ENCODE data around the gene DGCR2.

The DGCR2 gene

DNA sequence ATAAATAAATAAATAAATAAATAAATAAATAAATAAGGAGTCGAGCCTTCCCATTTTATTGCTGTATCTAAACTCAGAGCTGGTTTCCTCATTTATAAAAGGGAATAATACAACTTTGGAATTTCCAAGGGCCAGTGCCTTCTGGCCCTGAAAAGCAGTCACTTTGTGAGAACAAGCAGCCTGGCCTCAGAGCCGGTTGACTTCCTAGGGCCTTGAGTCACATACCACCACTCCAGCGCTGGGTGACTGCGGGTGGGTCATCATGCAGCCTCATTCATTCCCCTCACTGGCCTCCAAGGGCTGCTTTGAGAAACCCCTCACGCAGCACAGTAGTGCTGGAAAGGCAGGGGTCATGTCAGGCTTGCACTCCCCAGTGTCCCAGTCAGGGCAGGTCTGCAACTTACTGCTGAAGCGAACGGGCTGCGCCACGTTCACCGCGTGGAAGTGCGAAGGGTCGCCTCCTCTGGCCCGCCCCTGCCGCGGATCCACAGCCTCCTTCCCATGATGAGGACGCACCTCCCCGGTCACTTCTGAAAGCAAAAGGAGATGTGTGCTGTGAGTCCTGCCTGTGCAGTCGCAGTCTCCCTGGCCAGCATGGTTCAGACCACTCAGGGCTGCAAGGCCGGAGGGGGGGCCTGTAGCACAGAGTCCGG lies 54.4 kb downstream of the DGCR2 start:
- Histone ChIP-seq H3K9me3 (ENCODE audit: control insufficient read depth in 2 of 2, low read length in 2 of 2) (no peaks in the 10 kb centered on the region), H3K4me3 (ENCODE audit: low read length in 2 of 2) (no peak overlapping the region), H3K4me1 (ENCODE audit: control insufficient read depth in 2 of 2, insufficient read depth in 2 of 2, low read length in 2 of 2) (no peaks in the 10 kb centered on the region), H3K9ac (ENCODE audit: low read depth in 1 of 2, low read length in 2 of 2) (no peak overlapping the region), H3K36me3 (ENCODE audit: control insufficient read depth in 2 of 2, insufficient read depth in 2 of 2, low read length in 2 of 2) (peaks cover 51 to 71% of the 10 kb centered on the region in 2 donors), H3K27ac (ENCODE audit: low read depth in 2 of 2, low read length in 2 of 2) (no peak overlapping the region), H3K27me3 (ENCODE audit: control insufficient read depth in 2 of 2, insufficient read depth in 2 of 2, low read length in 2 of 2) (no peaks in the 10 kb centered on the region)

DNA sequence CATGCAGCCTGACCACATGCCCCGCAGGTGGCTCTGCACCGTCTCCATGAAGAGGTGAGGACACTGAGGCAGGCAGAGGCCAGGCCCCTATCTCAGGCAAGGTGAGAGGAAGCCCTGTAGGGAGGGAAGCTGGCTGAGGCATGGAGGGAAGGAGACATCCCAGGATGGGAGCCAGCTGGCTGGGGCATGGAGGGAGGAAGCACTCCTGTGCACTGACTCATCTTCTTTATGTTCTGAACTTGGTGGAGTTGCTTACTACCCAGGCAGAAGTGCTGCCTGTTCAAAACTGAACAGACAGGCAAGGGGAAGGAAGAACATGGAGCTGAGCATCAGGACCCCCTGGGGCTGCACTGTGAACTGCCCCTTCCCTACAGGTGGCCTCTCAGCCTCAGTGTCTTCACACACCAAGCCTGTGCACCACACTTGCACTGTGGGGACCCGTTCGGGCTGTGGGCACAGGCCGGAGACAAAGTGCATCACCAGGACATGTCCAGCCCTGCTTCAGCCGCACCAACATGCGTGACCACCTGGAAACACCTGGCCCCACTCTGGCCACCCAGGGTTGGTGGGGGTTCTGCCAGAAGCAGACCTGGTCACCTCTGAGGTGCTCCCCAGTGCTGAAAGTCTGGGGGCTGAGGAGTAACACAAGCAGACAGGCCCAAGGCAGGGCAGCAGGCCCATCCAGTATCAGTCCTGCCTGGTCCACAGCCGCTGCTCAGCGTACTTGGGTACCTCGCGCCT lies 55.5 kb downstream of the DGCR2 start:
- H3K36me3 ChIP-seq (ENCODE audit: control insufficient read depth in 2 of 2, insufficient read depth in 2 of 2, low read length in 2 of 2): peaks cover 57 to 82% of the 10 kb centered on the region in 2 donors
- no peak overlapping the region for H3K9ac ChIP-seq (ENCODE audit: low read depth in 1 of 2, low read length in 2 of 2)
- no peak overlapping the region for H3K4me3 ChIP-seq (ENCODE audit: low read length in 2 of 2)
- no peaks in the 10 kb centered on the region for H3K27me3 ChIP-seq (ENCODE audit: control insufficient read depth in 2 of 2, insufficient read depth in 2 of 2, low read length in 2 of 2)
- no peak overlapping the region for H3K27ac ChIP-seq (ENCODE audit: low read depth in 2 of 2, low read length in 2 of 2)
- H3K4me1 ChIP-seq (ENCODE audit: control insufficient read depth in 2 of 2, insufficient read depth in 2 of 2, low read length in 2 of 2): no peaks in the 10 kb centered on the region
- no peaks in the 10 kb centered on the region for H3K9me3 ChIP-seq (ENCODE audit: control insufficient read depth in 2 of 2, low read length in 2 of 2)

DNA sequence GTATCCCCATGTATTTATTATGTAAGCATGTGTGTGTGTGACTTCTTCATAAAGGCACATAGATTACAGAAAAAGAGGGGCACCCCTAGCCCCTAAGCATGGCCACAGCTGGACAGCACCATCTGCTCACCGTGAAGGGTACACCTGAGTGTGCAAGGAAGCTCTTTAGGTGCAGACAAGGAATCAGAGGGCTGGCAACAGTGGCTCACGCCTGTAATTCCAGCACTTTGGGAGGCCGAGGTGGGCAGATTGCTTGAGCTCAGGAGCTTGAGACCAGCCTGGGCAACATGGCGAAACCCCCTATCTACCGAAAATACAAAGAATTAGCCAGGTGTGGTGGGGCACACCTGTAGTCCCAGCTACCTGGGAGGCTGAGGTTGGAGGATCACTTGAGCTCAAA lies 56.3 kb downstream of the DGCR2 start:
- Histone ChIP-seq H3K9me3 (ENCODE audit: control insufficient read depth in 2 of 2, low read length in 2 of 2) (no peaks in the 10 kb centered on the region), H3K36me3 (ENCODE audit: control insufficient read depth in 2 of 2, insufficient read depth in 2 of 2, low read length in 2 of 2) (peaks cover 59 to 85% of the 10 kb centered on the region in 2 donors)

DNA sequence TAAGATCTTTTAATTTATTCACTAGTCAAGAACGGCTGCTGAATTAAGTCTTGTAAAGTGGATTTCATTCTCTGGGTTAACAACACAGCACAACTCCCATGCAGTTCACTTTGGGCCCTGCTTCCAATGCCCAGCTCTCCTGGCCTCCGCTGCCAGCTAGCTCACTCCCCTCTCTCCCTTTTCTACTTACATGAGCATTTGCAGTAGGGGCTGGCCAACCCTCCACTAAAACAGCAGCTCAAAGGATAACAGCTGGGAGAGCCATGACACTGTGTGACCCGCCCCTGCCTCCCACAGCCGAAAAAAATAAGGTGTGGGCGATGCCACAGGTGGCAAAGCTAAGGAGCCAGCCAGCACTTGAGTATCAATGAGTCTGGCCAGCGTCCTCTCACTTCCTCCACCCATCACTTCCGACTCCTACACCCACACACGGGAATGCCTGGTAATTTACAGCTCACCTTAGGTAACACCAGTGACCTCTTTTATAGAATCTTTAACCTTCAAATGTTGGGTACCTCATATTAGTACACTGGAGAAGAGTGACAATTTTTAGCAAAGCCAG lies 56.8 kb downstream of the DGCR2 start:
- H3K9me3 ChIP-seq (ENCODE audit: control insufficient read depth in 2 of 2, low read length in 2 of 2): no peaks in the 10 kb centered on the region
- no peak overlapping the region for H3K27ac ChIP-seq (ENCODE audit: low read depth in 2 of 2, low read length in 2 of 2)
- H3K9ac ChIP-seq (ENCODE audit: low read depth in 1 of 2, low read length in 2 of 2): no peak overlapping the region
- no peaks in the 10 kb centered on the region for H3K27me3 ChIP-seq (ENCODE audit: control insufficient read depth in 2 of 2, insufficient read depth in 2 of 2, low read length in 2 of 2)
- H3K36me3 ChIP-seq (ENCODE audit: control insufficient read depth in 2 of 2, insufficient read depth in 2 of 2, low read length in 2 of 2): peaks cover 63 to 88% of the 10 kb centered on the region in 2 donors
- no peaks in the 10 kb centered on the region for H3K4me1 ChIP-seq (ENCODE audit: control insufficient read depth in 2 of 2, insufficient read depth in 2 of 2, low read length in 2 of 2)
- H3K4me3 ChIP-seq (ENCODE audit: low read length in 2 of 2): no peak overlapping the region

More for the DNA sequence above, 56.3 kb downstream of the DGCR2 start:
- Histone ChIP-seq H3K4me3 (ENCODE audit: low read length in 2 of 2) (no peak overlapping the region), H3K27me3 (ENCODE audit: control insufficient read depth in 2 of 2, insufficient read depth in 2 of 2, low read length in 2 of 2) (no peaks in the 10 kb centered on the region), H3K9ac (ENCODE audit: low read depth in 1 of 2, low read length in 2 of 2) (no peak overlapping the region), H3K27ac (ENCODE audit: low read depth in 2 of 2, low read length in 2 of 2) (no peak overlapping the region), H3K4me1 (ENCODE audit: control insufficient read depth in 2 of 2, insufficient read depth in 2 of 2, low read length in 2 of 2) (no peaks in the 10 kb centered on the region)

DNA sequence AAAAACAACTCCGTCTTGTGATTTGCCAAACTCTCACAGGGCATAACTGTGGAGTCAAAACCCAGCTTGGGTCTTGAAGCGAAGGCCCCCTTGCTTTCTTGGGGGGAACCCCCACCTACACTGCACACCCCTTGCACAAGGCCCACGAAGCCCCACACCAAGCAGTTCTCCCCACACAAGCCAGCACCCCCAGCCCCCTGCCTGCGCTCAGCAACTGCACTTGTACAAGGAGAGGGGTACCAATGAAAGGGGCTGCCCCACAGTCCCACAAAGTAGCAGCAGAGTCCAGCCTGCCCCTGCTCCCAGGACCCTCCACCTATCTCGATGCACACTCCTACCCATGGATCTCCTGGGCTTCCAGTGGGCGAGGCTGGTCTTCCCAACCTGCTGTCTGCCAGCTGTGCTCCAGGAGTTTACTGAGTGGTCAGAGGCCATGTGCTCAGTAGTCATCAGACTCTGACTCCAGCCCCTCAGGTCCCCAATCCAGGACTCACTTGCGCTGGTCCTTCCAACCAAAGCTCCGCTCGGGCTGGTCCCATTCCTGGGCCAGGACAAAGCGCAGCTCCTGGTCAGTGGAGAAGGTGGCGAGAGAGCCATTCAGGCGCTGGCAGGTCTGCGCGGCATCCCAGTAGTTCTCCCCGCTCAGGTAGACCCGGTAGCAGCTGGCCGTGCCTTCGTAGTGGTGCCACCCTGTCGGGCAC lies 57.7 kb downstream of the DGCR2 start:
- H3K9ac ChIP-seq (ENCODE audit: low read depth in 1 of 2, low read length in 2 of 2): no peak overlapping the region
- peaks cover 72 to 85% of the 10 kb centered on the region in 2 donors for H3K36me3 ChIP-seq (ENCODE audit: control insufficient read depth in 2 of 2, insufficient read depth in 2 of 2, low read length in 2 of 2)
- no peaks in the 10 kb centered on the region for H3K27me3 ChIP-seq (ENCODE audit: control insufficient read depth in 2 of 2, insufficient read depth in 2 of 2, low read length in 2 of 2)
- H3K9me3 ChIP-seq (ENCODE audit: control insufficient read depth in 2 of 2, low read length in 2 of 2): no peaks in the 10 kb centered on the region
- H3K4me3 ChIP-seq (ENCODE audit: low read length in 2 of 2): no peak overlapping the region
- H3K27ac ChIP-seq (ENCODE audit: low read depth in 2 of 2, low read length in 2 of 2): no peak overlapping the region
- H3K4me1 ChIP-seq (ENCODE audit: control insufficient read depth in 2 of 2, insufficient read depth in 2 of 2, low read length in 2 of 2): no peaks in the 10 kb centered on the region

DNA sequence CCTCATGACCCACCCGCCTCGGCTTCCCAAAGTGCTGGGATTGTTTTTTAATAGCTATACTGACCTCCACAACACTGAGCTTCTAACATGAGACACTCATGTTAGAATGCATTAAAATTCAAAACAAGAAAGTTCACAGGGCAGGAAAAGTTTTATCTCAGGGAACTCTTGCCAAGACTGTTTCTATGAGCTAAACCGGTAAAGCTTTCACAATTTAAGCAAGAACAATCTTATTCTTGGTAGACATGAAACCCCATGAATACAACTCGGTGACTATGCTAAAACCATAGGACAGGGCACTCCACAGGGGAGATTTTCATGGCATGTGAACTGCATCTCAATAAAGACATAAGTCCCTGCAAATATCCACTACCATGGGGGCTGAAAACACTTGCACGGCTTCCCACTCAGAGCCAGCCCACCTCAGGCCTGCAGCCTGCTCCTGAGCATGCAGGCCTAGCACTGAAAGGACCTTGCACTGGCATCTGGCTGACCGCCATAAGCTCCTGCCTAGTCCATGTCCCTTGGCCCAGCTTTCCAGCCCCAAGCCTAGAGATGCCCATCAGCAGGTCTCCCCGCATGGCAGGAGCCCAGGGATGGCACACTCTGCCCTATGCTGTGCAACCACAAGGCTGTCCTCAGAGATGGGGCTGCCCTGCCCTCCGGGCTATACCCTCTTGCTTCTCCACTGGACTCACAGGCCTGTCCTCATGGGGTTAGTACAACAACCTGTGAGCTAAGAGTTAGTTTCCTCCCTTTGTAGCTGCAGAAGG lies 58.4 kb downstream of the DGCR2 start:
- no peaks in the 10 kb centered on the region for H3K27me3 ChIP-seq (ENCODE audit: control insufficient read depth in 2 of 2, insufficient read depth in 2 of 2, low read length in 2 of 2)
- H3K9me3 ChIP-seq (ENCODE audit: control insufficient read depth in 2 of 2, low read length in 2 of 2): no peaks in the 10 kb centered on the region
- no peak overlapping the region for H3K4me3 ChIP-seq (ENCODE audit: low read length in 2 of 2)
- H3K27ac ChIP-seq (ENCODE audit: low read depth in 2 of 2, low read length in 2 of 2): no peak overlapping the region
- H3K9ac ChIP-seq (ENCODE audit: low read depth in 1 of 2, low read length in 2 of 2): no peak overlapping the region
- H3K4me1 ChIP-seq (ENCODE audit: control insufficient read depth in 2 of 2, insufficient read depth in 2 of 2, low read length in 2 of 2): no peaks in the 10 kb centered on the region
- peaks cover 76 to 86% of the 10 kb centered on the region in 2 donors for H3K36me3 ChIP-seq (ENCODE audit: control insufficient read depth in 2 of 2, insufficient read depth in 2 of 2, low read length in 2 of 2)

DNA sequence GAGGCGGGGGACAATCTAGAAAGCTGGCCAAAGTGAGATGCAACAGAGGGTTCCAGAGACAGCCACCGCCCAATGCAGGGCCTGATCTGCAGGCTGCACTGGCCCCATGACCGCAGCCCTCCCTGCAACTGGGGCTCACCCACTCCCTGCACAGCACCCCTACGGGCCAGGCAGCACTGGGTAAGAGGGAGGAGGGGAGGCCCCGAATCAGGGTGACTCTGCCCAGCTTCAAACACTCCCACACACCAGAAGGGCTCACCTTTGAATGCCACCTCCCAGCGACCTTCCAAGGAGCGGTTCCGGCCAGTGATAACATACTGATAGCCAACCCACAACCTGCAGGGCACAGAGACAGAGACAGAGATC lies 59.3 kb downstream of the DGCR2 start:
- Histone ChIP-seq H3K4me1 (ENCODE audit: control insufficient read depth in 2 of 2, insufficient read depth in 2 of 2, low read length in 2 of 2) (no peaks in the 10 kb centered on the region), H3K4me3 (ENCODE audit: low read length in 2 of 2) (no peak overlapping the region), H3K9ac (ENCODE audit: low read depth in 1 of 2, low read length in 2 of 2) (no peak overlapping the region), H3K27ac (ENCODE audit: low read depth in 2 of 2, low read length in 2 of 2) (no peak overlapping the region), H3K9me3 (ENCODE audit: control insufficient read depth in 2 of 2, low read length in 2 of 2) (no peaks in the 10 kb centered on the region), H3K36me3 (ENCODE audit: control insufficient read depth in 2 of 2, insufficient read depth in 2 of 2, low read length in 2 of 2) (peaks cover 79 to 89% of the 10 kb centered on the region in 2 donors), H3K27me3 (ENCODE audit: control insufficient read depth in 2 of 2, insufficient read depth in 2 of 2, low read length in 2 of 2) (no peaks in the 10 kb centered on the region)

DNA sequence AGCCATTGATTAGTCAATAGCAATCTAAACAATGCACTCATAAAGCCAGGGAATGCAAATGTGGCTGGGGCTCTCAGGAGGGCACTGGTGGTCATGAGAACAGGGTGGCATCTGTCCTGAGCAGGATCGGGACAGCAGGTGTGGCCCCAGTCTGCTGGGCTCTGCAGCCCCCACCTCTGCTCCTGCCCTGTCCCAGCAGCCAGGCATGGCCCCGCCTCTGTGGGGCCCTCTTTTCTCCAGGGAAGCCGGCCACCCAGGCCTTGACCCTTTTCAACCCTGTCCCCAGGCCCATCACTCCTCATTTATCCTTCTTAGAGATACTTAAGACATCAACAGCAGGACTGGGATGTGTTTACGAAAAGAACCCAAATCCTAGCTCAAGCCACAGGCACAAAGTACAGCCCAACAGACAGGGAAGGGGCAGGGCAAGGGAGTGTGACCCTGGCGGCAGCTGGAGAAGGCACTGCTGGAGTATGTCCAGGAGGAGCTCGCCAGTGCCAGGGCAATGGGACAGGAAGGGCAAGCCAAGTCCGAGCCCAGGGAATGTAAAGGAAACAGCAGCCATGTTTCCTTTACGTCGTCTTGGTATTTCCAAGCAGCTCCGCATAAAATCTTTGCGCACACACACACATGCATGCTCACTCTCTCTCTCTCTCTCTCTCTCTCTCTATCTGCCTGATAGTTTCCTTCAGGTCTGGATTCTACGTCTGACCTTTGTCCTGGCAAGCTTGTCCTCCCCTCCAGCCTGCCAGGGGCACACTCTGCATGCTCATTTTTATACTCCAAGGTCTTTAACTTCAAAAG lies 59.9 kb downstream of the DGCR2 start:
- no peaks in the 10 kb centered on the region for H3K4me1 ChIP-seq (ENCODE audit: control insufficient read depth in 2 of 2, insufficient read depth in 2 of 2, low read length in 2 of 2)
- H3K9ac ChIP-seq (ENCODE audit: low read depth in 1 of 2, low read length in 2 of 2): no peak overlapping the region
- peaks cover 79 to 90% of the 10 kb centered on the region in 2 donors for H3K36me3 ChIP-seq (ENCODE audit: control insufficient read depth in 2 of 2, insufficient read depth in 2 of 2, low read length in 2 of 2)
- no peaks in the 10 kb centered on the region for H3K9me3 ChIP-seq (ENCODE audit: control insufficient read depth in 2 of 2, low read length in 2 of 2)
- no peak overlapping the region for H3K27ac ChIP-seq (ENCODE audit: low read depth in 2 of 2, low read length in 2 of 2)
- no peaks in the 10 kb centered on the region for H3K27me3 ChIP-seq (ENCODE audit: control insufficient read depth in 2 of 2, insufficient read depth in 2 of 2, low read length in 2 of 2)
- no peak overlapping the region for H3K4me3 ChIP-seq (ENCODE audit: low read length in 2 of 2)

DNA sequence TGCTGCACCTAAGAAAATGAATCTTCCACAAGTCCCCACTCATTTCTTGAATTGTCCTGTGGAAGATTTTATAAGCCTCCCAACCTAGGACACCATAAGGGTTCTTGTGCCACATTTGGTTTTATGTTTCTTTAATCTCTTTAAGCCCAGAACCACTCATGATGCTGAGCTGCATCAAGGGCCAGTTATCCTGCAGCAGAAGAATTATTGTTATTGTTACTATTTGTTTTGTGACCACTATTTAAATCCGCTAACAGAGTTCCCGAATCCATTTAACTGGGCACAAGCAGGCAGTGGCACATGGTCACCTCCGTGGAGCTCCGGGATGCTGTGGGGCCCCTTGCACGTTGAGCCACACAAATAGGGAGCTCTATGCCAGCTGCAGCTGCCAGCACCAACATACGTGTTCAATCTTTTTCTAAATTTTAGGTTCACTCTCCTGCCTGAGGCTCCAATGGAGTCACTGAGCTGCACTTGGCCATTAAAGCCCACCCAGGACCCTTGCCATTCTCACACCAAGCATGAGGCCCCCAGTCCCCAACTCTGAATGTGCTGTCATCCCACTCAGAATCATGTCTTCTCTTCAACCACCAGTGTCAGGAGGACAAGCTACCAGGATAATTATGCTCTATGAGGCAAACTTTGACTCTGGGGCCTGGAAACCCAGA lies 60.6 kb downstream of the DGCR2 start:
- Histone ChIP-seq H3K27me3 (ENCODE audit: control insufficient read depth in 2 of 2, insufficient read depth in 2 of 2, low read length in 2 of 2) (no peaks in the 10 kb centered on the region), H3K4me1 (ENCODE audit: control insufficient read depth in 2 of 2, insufficient read depth in 2 of 2, low read length in 2 of 2) (no peaks in the 10 kb centered on the region), H3K9ac (ENCODE audit: low read depth in 1 of 2, low read length in 2 of 2) (no peak overlapping the region), H3K9me3 (ENCODE audit: control insufficient read depth in 2 of 2, low read length in 2 of 2) (no peaks in the 10 kb centered on the region), H3K4me3 (ENCODE audit: low read length in 2 of 2) (no peak overlapping the region), H3K27ac (ENCODE audit: low read depth in 2 of 2, low read length in 2 of 2) (no peak overlapping the region), H3K36me3 (ENCODE audit: control insufficient read depth in 2 of 2, insufficient read depth in 2 of 2, low read length in 2 of 2) (peaks cover 79 to 90% of the 10 kb centered on the region in 2 donors)

Measured in mucosa of rectum (tissue), 2 donors.